Activated B cell treated with CpG ODN at 0.5 μM for 24 hours (primary cell): ENCODE data around the gene P2RY6. TPM values are rescaled to one million over a fixed set of nuclear protein-coding genes. Genes with fewer than 3 reads are reported as not detected.

ENCODE experiments used
- ATAC-seq: fragments of 200-7000 bp; cut with Tn5 transposase; one replicate; pipeline ENCODE4 v1.10.0; 2021; ENCODE audit warnings: low read depth, mild to moderate bottlenecking, moderate library complexity
- CTCF ChIA-PET: fragments of 350-600 bp; sonication (Branson Sonifier 250); formaldehyde crosslinking; loops from one replicate; lab custom pipeline; 2021; ENCODE audit warnings: antibody characterized with exemption; lab: Charles Lee
- POLR2A ChIA-PET: fragments of 350-600 bp; sonication (Branson Sonifier 250); formaldehyde crosslinking; loops from one replicate; lab custom pipeline; 2021; ENCODE audit warnings: antibody characterized with exemption; lab: Charles Lee
- DNase-seq: peaks from one replicate; pipeline ENCODE4 v3.0.0; 2022
- H3K27ac Mint-ChIP-seq: one replicate; pipeline ENCODE4 v1.8.0; 2020; ENCODE audit warnings: mixed read lengths
- H3K27me3 Mint-ChIP-seq: one replicate; pipeline ENCODE4 v1.8.0; 2021; ENCODE audit warnings: mixed read lengths
- H3K36me3 Mint-ChIP-seq: one replicate; pipeline ENCODE4 v1.8.0; 2021; ENCODE audit warnings: low read depth, mixed read lengths
- H3K4me1 Mint-ChIP-seq: one replicate; pipeline ENCODE4 v1.8.0; 2021; ENCODE audit warnings: mixed read lengths
- H3K4me3 Mint-ChIP-seq: one replicate; pipeline ENCODE4 v1.8.0; 2020; ENCODE audit warnings: mild to moderate bottlenecking, mixed read lengths
- H3K9me3 Mint-ChIP-seq: one replicate; pipeline ENCODE4 v1.8.0; 2020; ENCODE audit warnings: mixed read lengths
- intact Hi-C: fragments of 100-400 bp; cut with micrococcal nuclease; formaldehyde crosslinking; loops from one replicate; pipeline ENCODE4 v1.15.1; 2024
- total RNA-seq: library from RNA; stranded (reverse); gene quantifications from 2 replicates; pipeline ENCODE4 v1.2.3, GENCODE V29; 2022
- TF ChIP-seq, protein P1 (sequence below): fragments of 200-600 bp; IDR thresholded peaks from one replicate; pipeline ENCODE4 v1.8.0; 2022; ENCODE audit warnings: antibody characterized with exemption, mild to moderate bottlenecking

The P2RY6 gene
- total RNA-seq, 1 donor from 2014 or later = 0.22 TPM

GRCh38 chr11:73260127-73260457 lies 12.0 kb upstream of the P2RY6 start:
- no peaks in the 10 kb centered on the region for H3K36me3 Mint-ChIP-seq
- peaks cover 2% of the 10 kb centered on the region for H3K4me1 Mint-ChIP-seq
- no peak overlapping the region for H3K27ac Mint-ChIP-seq
- TF ChIP-seq, protein P1, sequence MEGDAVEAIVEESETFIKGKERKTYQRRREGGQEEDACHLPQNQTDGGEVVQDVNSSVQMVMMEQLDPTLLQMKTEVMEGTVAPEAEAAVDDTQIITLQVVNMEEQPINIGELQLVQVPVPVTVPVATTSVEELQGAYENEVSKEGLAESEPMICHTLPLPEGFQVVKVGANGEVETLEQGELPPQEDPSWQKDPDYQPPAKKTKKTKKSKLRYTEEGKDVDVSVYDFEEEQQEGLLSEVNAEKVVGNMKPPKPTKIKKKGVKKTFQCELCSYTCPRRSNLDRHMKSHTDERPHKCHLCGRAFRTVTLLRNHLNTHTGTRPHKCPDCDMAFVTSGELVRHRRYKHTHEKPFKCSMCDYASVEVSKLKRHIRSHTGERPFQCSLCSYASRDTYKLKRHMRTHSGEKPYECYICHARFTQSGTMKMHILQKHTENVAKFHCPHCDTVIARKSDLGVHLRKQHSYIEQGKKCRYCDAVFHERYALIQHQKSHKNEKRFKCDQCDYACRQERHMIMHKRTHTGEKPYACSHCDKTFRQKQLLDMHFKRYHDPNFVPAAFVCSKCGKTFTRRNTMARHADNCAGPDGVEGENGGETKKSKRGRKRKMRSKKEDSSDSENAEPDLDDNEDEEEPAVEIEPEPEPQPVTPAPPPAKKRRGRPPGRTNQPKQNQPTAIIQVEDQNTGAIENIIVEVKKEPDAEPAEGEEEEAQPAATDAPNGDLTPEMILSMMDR = no peak
- no peak for DNase-seq
- no peak overlapping the region for H3K4me3 Mint-ChIP-seq
- POLR2A ChIA-PET = no interaction called here
- H3K9me3 Mint-ChIP-seq = no peaks in the 10 kb centered on the region
- CTCF ChIA-PET = no interaction called here
- peaks cover 15% of the 10 kb centered on the region for H3K27me3 Mint-ChIP-seq
- intact Hi-C loops = no loop called here
- ATAC-seq = no peak

GRCh38 chr11:73262851-73263495 lies 9.2 kb upstream of the P2RY6 start:
- intact Hi-C loops = no loop called here
- ChIA-PET CTCF (no interaction called here), POLR2A (no interaction called here)
- Mint-ChIP-seq H3K27me3 (peaks cover 27% of the 10 kb centered on the region), H3K4me1 (peaks cover 2% of the 10 kb centered on the region), H3K9me3 (no peaks in the 10 kb centered on the region), H3K27ac (no peak overlapping the region), H3K4me3 (no peak overlapping the region), H3K36me3 (no peaks in the 10 kb centered on the region)
- no peak for DNase-seq
- ATAC-seq = no peak
- TF ChIP-seq, protein P1 = no peak

- ATAC-seq (no peak), DNase-seq (no peak)
- ChIA-PET POLR2A (no interaction called here), CTCF (no interaction called here)
- no peaks in the 10 kb centered on the region for H3K36me3 Mint-ChIP-seq
- TF ChIP-seq, protein P1 = no peak
- H3K27ac Mint-ChIP-seq = no peak overlapping the region
- peaks cover 27% of the 10 kb centered on the region for H3K27me3 Mint-ChIP-seq
- intact Hi-C loops = no loop called here
- no peaks in the 10 kb centered on the region for H3K9me3 Mint-ChIP-seq
- H3K4me1 Mint-ChIP-seq = peaks cover 2% of the 10 kb centered on the region
- H3K4me3 Mint-ChIP-seq = no peak overlapping the region
Observed at GRCh38 chr11:73263640-73264039, 8.5 kb upstream of the P2RY6 start.

GRCh38 chr11:73265278-73265810 lies 6.8 kb upstream of the P2RY6 start:
- no peak overlapping the region for H3K4me3 Mint-ChIP-seq
- peaks cover 27% of the 10 kb centered on the region for H3K27me3 Mint-ChIP-seq
- ChIA-PET POLR2A (interaction anchor here (0.7 kb wide), 1 partner anchor 7 kb away, joined by 4 read pairs; no protein-coding TSS in a partner anchor), CTCF (no interaction called here)
- intact Hi-C loops = no loop called here
- H3K4me1 Mint-ChIP-seq = peaks cover 7% of the 10 kb centered on the region
- no peak overlapping the region for H3K27ac Mint-ChIP-seq
- ATAC-seq (no peak), DNase-seq (no peak)
- H3K36me3 Mint-ChIP-seq = no peaks in the 10 kb centered on the region
- H3K9me3 Mint-ChIP-seq = no peaks in the 10 kb centered on the region
- TF ChIP-seq, protein P1 = no peak

DNA sequence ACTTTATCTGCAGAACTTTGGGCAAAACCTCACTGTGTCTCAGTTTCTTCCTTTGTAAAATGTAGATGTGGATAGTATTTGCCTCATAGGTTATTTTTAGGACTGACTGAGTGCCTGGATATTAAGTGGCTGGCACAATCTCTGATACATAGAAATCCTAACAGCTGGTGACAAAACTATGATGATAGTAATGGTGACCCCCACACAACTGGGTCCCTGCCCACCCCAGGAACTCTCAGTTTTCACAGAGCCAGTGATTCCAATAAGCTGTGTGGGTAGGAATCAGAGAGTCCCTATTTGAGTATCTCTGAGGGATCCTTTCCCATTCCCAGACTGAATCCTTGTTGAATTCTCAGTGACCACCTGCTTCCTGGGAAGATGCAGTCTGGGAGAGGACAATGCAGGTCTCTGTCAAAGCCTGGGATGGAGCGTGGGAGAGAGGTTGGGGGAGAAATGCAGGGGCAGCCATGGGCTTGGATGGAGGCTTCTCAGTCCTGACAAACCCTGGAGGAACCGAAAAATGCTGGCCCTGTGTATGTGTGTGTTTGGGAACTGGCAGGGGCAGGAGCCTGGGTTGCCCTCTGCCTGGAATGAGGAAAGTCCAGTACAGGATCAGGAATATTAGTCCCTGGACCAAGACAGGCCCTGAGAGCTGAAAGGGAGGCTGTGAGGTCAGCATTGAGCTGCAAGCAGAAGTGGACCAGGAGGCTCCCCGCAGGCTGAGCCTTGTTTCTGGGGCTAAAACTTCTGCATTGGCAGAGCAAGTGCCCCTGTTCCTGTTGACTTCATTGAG lies 6.1 kb upstream of the P2RY6 start:
- Mint-ChIP-seq H3K4me3 (no peak overlapping the region), H3K4me1 (peaks cover 9% of the 10 kb centered on the region), H3K36me3 (no peaks in the 10 kb centered on the region), H3K27ac (no peak overlapping the region), H3K9me3 (no peaks in the 10 kb centered on the region), H3K27me3 (peaks cover 27% of the 10 kb centered on the region)
- intact Hi-C loops = no loop called here
- ChIA-PET POLR2A (no interaction called here), CTCF (no interaction called here)
- no peak for ATAC-seq
- DNase-seq = no peak
- TF ChIP-seq, protein P1 = no peak
